IPS-18c (cell line): Measurements from ENCODE around the gene SNX22.
"Not testable (repeated sequence)": the region's sequence is repeated elsewhere in the genome, so short reads cannot be mapped to it uniquely, and the experiment has no call there.

Source experiments
- H3K4me3 ChIP-seq: 2 replicates; pipeline ENCODE4 v1.7.0; 2013; ENCODE audit warnings: low read depth, mild to moderate bottlenecking, low read length, moderate library complexity; ENCODE audit not compliant: insufficient read depth
- H3K9me3 ChIP-seq: one replicate; pipeline ENCODE4 v1.6.1; 2013; ENCODE audit warnings: mild to moderate bottlenecking, low read length, moderate library complexity; ENCODE audit not compliant: control insufficient read depth, insufficient read depth

SNX22 gene

DNA sequence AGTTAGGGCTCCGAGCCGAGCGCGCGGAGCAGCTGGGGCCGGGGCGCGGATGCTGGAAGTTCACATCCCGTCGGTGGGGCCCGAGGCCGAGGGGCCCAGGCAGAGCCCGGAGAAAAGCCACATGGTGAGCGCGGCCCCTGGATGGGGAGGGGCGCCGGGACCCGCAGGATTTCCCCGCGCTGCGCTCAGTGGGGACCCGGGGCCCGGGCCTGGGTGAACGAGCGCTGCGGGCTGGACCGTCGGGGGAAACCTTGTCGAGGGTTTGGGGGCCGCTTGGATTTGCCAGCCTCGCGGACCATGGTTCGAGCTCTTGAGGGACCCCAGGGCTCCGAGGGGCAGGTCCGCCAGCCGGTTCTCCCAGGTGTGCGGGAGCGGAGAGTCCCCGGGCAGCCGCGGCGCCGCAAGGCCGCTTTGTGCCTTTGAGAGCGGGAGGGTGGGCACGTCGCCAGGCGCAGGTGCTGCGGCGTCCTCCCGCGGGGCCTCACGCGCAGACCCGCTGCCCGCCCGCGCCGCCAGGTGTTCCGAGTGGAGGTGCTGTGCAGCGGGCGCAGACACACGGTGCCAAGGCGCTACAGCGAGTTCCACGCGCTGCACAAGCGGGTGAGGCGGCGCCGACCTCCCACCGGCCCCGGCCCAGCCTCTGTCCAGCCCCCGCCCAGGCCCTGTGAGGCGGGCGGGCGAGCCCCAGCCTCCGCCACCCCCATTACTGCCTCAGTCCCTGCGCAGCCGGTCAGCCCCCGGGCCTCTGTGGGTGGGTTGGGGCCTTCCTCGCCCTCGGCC is at the start of gene SNX22:
Gene SNX22 (plus strand): TSS at position 5 of the 780 bp plus-strand sequence. CDS start 45 bp downstream, at position 50.
- peak within 1 kb of the TSS; percentile 81 for H3K4me3 ChIP-seq
- H3K9me3 ChIP-seq, result peaks cover 2% of the 10 kb centered on the region

GRCh38 chr15:64102497-64102896 is 49.0 kb upstream of the SNX22 start:
- Histone ChIP-seq H3K9me3 (no peaks in the 10 kb centered on the region), H3K4me3 (no peak overlapping the region)

GRCh38 chr15:64105113-64105704 is 46.3 kb upstream of the SNX22 start:
- Histone ChIP-seq H3K9me3 (no peaks in the 10 kb centered on the region), H3K4me3 (no peak overlapping the region)

DNA sequence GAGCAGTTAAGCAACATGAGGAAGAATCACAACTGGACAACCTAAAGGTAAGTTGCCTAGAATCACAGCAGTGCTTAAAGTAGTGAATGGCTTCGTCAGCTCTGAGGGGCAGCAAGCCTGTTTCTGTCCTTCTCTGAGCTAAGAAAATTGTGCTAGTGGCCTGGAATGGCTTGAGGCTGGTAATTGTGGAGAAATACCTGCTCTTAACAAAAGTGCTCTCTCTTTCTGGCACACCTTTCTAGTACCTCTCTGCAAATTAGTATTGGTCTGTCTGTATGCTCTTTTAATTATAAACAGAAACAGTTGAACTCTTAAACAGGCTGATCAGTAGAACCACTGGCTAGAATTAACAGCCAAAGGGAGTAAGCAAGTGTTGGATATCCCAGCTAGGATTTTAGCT is 44.2 kb upstream of the SNX22 start:
- Histone ChIP-seq H3K9me3 (no peaks in the 10 kb centered on the region), H3K4me3 (no peak overlapping the region)

- not testable (repeated sequence) for H3K4me3 ChIP-seq, H3K9me3 ChIP-seq
These were observed 41.3 kb upstream of the SNX22 start for GRCh38 chr15:64110108-64110701.

DNA sequence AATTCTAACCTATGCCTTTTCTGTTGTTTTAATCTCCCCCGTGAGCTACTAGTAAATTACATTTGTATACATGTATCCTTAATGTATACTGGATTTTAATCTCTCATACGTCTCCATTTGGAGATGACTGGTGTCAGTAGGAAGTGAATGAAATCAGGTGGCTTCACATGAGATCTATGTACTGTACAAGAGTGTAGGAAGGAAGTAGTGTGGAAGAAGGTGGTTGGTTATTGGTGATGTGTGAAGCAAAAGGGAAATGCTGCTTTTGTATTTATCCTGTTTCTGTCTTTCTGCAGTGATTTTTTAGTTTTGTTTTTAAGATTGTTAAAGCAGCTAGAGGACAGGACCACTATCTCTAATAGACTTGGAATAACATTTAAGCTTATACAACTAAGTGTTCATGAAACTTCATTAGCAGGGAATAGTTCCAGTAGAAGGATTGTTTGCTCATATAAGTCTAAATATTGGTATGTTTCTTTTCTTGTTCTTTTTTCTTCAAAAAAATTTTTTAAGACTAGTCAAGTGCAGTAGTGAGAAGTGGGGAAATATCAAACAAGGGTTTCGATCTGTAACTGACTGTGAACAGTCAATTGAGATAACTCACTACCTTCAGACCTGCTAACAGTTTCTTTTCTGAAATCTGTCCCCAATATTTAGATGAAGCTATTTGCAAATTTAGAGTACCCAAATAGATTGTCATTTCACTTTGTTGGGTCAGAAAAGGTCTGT is 40.4 kb upstream of the SNX22 start:
- Histone ChIP-seq H3K9me3 (no peaks in the 10 kb centered on the region), H3K4me3 (no peak overlapping the region)

DNA sequence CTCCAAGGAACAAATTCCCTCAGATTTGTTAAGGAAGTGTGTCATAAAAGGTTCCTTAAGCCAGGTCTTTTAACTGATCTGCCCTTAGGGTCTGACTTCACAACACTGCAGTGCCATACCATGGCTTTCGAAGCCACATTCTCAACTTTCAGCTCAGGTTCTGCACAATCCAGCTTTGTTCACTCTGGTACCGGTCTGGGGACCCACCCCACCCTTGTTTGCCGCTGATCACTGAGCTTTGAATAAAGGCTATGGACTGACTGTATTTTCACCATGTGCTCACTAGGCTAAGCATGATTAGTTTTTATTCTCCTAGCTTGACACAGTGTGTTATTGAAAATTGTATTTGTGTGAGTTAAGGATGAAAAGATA is 39.9 kb upstream of the SNX22 start:
- H3K4me3 ChIP-seq, result no peak overlapping the region
- no peaks in the 10 kb centered on the region for H3K9me3 ChIP-seq

DNA sequence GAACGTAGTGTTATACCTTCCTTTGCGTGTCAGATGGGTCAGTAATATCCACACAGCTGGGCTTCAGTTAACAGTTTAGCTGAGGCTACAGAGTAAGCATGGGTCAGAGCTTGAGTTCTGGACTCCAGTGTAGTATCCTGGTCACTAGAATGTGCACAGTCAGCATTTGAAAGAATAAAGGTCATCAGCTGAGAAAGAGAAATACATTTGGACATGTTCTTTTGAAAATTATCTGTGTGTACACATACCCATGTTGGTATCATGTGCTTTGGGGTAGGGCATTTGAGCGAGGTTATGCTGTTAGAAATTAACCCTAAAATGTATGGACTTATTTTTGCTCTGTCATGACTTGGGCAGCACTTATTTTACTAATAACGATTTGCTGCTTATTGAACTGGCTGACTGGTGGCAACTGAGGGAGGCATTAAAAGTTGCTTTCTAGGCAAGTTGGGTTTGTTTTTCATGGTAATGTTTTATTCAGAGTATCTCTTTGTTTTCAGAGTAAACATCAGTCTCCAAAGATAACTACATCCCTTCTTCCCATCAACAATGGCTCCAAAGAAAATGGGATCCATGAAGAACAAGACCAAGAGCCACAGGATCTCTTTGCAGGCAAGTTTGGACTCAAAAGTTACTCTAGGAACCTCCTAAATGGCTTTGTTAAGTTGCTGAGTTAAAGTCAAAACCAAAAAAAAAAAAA is 39.3 kb upstream of the SNX22 start:
- Histone ChIP-seq H3K9me3 (no peaks in the 10 kb centered on the region), H3K4me3 (no peak overlapping the region)

GRCh38 chr15:64112904-64113303 is 38.6 kb upstream of the SNX22 start:
- Histone ChIP-seq H3K4me3 (no peak overlapping the region), H3K9me3 (no peaks in the 10 kb centered on the region)

DNA sequence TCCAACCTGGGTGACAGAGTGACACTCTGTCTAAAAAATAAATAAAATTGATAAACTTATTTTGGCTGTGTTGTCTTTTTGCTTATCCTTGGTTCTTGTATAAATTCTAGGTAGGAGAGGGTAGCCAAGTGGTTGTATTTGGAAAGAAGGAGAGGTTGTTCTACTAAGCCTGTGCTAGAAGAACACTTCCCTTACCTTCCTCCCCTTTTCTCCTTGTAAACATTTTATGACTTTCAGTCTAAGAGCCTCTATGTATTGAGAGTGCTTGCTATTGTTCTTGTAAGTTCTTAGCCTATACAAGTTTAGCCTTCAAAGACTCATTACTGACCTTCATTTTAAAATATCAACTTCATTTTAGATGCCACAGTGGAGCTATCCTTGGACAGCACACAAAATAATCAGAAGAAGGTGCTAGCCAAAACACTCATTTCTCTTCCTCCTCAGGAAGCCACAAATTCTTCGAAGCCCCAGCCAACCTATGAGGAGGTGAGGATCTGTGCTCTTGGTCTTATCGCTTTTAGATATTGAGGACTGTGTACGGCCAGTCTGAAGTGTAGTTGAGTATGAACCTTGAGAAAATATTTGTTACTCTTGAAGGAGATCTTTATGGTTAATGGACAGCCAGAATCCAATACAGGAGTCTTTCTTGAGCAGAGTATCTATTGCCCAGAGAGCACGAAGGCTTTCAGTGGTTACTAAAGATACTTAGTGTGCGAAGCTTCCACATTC is 33.6 kb upstream of the SNX22 start:
- H3K4me3 ChIP-seq, result no peak overlapping the region
- H3K9me3 ChIP-seq, result no peaks in the 10 kb centered on the region

DNA sequence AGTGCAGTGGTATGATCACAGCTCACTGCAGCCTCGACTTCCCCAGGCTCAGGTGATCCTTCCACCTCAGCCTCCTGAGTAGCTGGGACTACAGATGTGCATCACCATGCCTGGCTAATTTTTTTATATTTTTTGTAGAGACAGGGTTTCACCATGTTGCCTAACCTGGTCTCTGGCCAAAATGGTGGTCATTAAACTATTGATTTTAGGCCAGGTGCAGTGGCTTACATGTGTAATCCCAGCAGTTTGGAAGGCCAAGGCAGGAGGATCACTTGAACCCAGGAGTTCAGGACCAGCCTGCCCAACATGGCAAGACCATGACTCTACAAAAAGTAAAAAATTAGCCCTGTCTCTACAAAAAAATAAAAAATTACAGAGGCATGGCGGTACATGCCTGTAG is 31.2 kb upstream of the SNX22 start:
- H3K9me3 ChIP-seq, H3K4me3 ChIP-seq: not testable (repeated sequence)

DNA sequence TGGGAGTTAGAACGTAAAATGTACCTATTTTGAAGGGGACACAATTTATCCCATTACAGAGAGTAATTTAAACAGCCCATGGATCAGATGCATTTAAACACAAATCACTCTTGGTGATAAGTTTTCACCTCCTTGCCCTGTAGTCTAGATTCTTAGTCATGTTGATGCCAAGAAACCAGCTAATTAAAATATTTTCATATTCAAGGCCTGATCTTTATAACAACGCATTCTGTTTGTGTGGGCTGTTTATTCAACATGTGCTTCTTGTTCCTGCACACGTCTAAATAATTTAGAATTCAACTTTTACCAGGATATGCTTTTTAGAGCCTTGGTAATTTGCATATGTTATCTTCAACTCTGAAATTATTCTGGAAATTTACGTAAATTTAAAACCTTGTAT is 29.9 kb upstream of the SNX22 start:
- H3K9me3 ChIP-seq, result no peaks in the 10 kb centered on the region
- no peak overlapping the region for H3K4me3 ChIP-seq

DNA sequence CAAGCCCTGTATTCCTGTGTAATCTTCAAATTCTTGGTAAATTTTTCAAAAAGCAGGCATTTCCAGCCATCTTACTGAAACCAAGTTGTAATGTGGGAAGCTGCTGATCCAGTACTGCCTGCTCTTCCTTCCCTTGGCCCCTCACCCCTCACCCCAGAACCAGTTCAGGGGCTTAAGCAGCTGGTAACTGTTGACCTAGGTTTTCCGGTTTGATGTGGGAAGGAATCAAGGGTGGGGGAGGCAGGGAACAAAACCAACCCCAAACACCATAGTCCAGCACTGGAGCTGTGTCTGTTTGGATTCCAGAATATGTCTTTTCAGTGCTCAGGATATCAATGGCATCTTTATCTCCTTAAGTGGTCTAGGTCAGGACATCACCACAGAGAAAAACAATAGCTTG is 29.1 kb upstream of the SNX22 start:
- Histone ChIP-seq H3K4me3 (no peak overlapping the region), H3K9me3 (no peaks in the 10 kb centered on the region)

GRCh38 chr15:64122936-64123351 is 28.6 kb upstream of the SNX22 start:
- Histone ChIP-seq H3K4me3 (no peak overlapping the region), H3K9me3 (no peaks in the 10 kb centered on the region)

DNA sequence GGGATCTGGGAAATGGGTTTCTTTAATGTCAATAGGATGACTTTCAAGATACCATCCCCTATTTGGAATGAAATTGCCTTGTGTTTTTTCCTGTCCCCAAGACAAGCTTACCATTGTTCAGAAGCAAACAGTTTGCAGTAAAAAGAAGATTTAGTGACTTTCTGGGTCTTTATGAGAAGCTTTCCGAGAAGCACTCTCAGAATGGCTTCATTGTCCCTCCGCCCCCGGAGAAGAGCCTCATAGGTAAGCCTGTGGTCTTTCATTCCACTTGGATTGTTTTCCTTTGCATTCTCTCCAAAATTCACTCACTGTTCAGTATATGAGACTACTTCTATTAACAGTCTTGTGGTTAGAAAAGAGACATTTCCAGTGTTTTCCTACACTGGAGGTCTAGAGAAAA is 25.6 kb upstream of the SNX22 start:
- Histone ChIP-seq H3K9me3 (no peaks in the 10 kb centered on the region), H3K4me3 (no peak overlapping the region)

GRCh38 chr15:64127521-64128270 is 23.8 kb upstream of the SNX22 start:
- no peak overlapping the region for H3K4me3 ChIP-seq
- no peaks in the 10 kb centered on the region for H3K9me3 ChIP-seq
